ENCODE data around the gene SEC24B. TPM values are rescaled to one million over a fixed set of nuclear protein-coding genes. Genes with fewer than 3 reads are reported as not detected.

The SEC24B gene
- 15.1 to 21.9 TPM (median 19.7 TPM) in 5 replicates for total RNA-seq (2022; extraction: Qiagen RNA extraction; ENCODE audit: low read depth)

DNA sequence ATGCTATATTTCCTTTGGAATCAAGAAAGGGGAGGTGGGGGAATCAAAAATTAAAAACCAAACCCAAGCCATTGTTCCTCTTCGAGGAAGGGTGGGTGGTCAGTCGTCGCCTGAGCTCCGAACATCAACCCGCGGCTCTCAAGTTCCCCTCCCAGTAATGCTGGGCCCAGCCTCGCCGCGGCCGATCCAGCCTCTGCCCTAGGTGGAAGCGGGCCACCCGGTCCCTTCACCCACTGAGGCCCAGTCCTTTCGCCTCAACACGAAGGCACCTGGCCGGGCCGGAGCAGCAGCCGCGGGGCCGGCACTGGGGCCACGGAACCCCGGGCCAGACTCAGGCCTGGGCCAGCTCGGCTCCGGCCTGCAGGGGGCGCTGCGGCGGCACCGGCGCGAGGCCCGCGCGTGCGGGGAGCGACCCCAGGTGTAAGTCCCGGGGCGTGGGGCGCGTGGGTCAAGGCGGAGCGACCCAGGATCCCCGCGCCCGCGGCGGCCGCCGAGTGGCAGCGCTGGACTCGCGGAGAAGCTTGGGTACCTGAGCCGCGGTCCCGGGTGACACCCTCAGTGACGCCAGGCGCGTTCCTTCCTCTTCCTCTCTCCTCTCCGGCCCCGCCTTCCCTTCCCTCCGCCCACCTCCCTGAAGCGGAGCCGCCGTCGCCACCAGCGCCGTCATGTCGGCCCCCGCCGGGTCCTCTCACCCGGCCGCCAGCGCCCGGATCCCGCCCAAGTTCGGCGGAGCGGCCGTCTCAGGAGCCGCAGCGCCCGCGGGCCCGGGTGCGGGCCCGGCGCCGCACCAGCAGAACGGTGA is at the start of gene SEC24B:
SEC24B (plus strand) TSS at position 611 of the 802 bp plus-strand sequence; CDS start at position 666, 55 bp downstream.

DNA sequence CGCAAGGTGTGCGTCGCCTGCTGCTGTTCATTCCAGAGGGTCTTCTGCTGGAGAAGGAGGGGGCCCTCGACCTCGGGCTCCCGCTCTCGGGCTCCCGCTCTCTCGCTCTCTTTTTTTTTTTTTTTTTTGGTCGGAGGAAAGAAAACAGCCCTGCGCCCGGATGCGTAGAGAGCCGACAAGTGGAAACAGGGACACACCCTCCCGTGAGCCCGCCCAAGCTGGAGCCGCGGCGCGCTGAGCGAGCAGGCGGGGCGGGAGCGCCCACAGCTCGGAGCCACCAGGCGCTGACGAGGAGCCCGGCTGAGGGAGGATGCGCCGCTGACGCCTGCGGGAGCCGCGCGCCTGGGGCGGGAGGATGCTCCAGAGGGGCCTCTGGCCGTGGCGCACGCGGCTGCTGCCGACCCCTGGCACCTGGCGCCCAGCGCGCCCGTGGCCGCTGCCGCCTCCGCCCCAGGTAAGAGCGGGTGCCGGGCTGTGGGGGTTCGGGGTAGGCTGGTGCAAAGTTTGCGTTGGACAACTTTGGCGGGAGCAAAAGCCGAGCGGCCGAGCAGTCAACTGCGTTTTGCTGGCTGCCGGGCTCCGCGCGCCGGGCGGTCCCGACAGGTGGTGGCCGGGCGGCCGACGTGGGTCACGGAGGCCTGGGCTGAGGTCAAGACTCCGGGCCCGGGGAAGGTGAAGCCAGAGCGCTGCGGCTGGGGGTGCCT is 126.5 kb downstream of the SEC24B start, which contains the start of gene MCUB:
MCUB (plus strand) TSS at position 264 of the 704 bp plus-strand sequence; CDS start at position 356, 92 bp downstream.

Other genes starting within 250 kb of the SEC24B start
- not detected in 5 replicates for gene COL25A1, start 131.2 kb upstream of the SEC24B start, total RNA-seq (2022; extraction: Qiagen RNA extraction; ENCODE audit: low read depth)
- gene MCUB, start 126.4 kb downstream of the SEC24B start, total RNA-seq (2022; extraction: Qiagen RNA extraction; ENCODE audit: low read depth): 13.4 to 24.1 TPM (median 20.4 TPM) in 5 replicates

Measured in A549 treated with GW870086 at 1 μM for 4 hours (cell line).